ENCODE measurements around the gene MYO18B. TPM values are rescaled to one million over a fixed set of nuclear protein-coding genes. Genes with fewer than 3 reads are reported as not detected.

Gene MYO18B
- total RNA-seq, 1 experiment from 2014 or later = 0.05 TPM

GRCh38 chr22:25853501-25854284 is 111.7 kb downstream of the MYO18B start:
- no peaks in the 10 kb centered on the region for H3K4me1 ChIP-seq (ENCODE audit: control insufficient read depth in 1 of 2, insufficient read depth in 2 of 2, low read length in 2 of 2)
- ATAC-seq = peak; percentile 59; the same call in 1 of the 2 replicates
- no peaks in the 10 kb centered on the region for H4K20me1 ChIP-seq (ENCODE audit: insufficient read depth)
- H3K27ac ChIP-seq (ENCODE audit: low read depth, low read length) = no peak overlapping the region
- ChIA-PET RAD21 (ENCODE audit: low non-redundant PET in 1 of 2, low total read pairs in 2 of 2, uncharacterized antibody in 2 of 2, unreplicated experiment in 2 of 2) (no interaction called here), POLR2A (no interaction called here), CTCF (interaction anchor here (1.3 to 1.8 kb wide), 4 partner anchors 15 to 477 kb away, joined by 3 to 6 read pairs (median 4); no protein-coding TSS in a partner anchor)
- intact Hi-C loops (cut with micrococcal nuclease) = loop anchor here (5.0 kb wide), 1 partner anchor 479 kb away; no protein-coding TSS in a partner anchor
- peak; percentile 6 for DNase-seq (ENCODE audit: low read depth, low spot score)
- no TSS peak for BruUV-seq (replicated peaks)
- no peaks in the 10 kb centered on the region for H3K36me3 ChIP-seq (ENCODE audit: control insufficient read depth in 1 of 2, insufficient read depth in 2 of 2, low read length in 2 of 2)
- H3K9me3 ChIP-seq (ENCODE audit: control insufficient read depth in 1 of 2, insufficient read depth in 1 of 2, low read depth in 1 of 2, low read length in 2 of 2) = no peaks in the 10 kb centered on the region
- no peak overlapping the region for H3K4me2 ChIP-seq (ENCODE audit: low read length)
- TF ChIP-seq JUND (IDR thresholded peaks at IDR 0.05) (no peak), CTCF (IDR thresholded peaks at IDR 0.05 in 2 of 3, conservative IDR thresholded peaks at IDR 0.05 in 1 of 3; ENCODE audit: borderline replicate concordance in 1 of 3, insufficient read depth in 1 of 3, low read depth in 2 of 3, low read length in 2 of 3) (peak in 2 of 3 experiments; percentile 56 to 65; a peak in 4 of 6 replicates)
- no peaks in the 10 kb centered on the region for H3K9me2 ChIP-seq (ENCODE audit: insufficient read depth)
- no peaks in the 10 kb centered on the region for H3K79me2 ChIP-seq (ENCODE audit: insufficient read depth, low read length)
- H3K27me3 ChIP-seq (ENCODE audit: insufficient read depth, low read length) = peaks cover 32% of the 10 kb centered on the region
- no peak overlapping the region for H3K4me3 ChIP-seq (replicated peaks in 1 of 2; ENCODE audit: low read depth in 1 of 2, low read length in 2 of 2)
- no peak overlapping the region for H2AFZ ChIP-seq (ENCODE audit: low read depth, low read length, poor library complexity, severe bottlenecking)
- H3K9ac ChIP-seq (ENCODE audit: low read length) = no peak overlapping the region

DNA sequence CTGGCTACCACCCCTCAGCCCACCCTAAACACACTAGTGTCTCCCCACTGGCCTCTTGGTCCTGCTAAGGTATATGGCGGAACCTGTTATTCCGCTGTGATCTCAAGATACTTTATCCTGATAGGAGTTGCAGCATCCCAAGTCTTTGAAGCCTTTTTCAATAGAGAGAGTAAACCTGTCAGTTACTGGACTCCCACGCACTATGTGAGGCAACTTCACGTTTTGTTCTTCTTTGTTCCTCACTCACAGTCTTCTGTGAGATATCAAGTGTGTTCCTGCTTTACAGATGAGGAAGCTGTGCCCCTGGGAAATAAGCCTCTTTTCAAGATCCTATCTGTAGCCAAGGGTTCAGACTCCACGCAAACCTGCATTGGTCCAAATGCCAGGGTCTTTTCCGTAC is 127.8 kb downstream of the MYO18B start:
- DNase-seq (ENCODE audit: low read depth, low spot score) (no peak), ATAC-seq (no peak)
- Histone ChIP-seq H3K36me3 (ENCODE audit: control insufficient read depth in 1 of 2, insufficient read depth in 2 of 2, low read length in 2 of 2) (no peaks in the 10 kb centered on the region), H2AFZ (ENCODE audit: low read depth, low read length, poor library complexity, severe bottlenecking) (no peak overlapping the region), H3K27ac (ENCODE audit: low read depth, low read length) (no peak overlapping the region), H3K9me3 (ENCODE audit: control insufficient read depth in 1 of 2, insufficient read depth in 1 of 2, low read depth in 1 of 2, low read length in 2 of 2) (no peaks in the 10 kb centered on the region), H4K20me1 (ENCODE audit: insufficient read depth) (no peaks in the 10 kb centered on the region), H3K4me1 (ENCODE audit: control insufficient read depth in 1 of 2, insufficient read depth in 2 of 2, low read length in 2 of 2) (no peaks in the 10 kb centered on the region), H3K9ac (ENCODE audit: low read length) (no peak overlapping the region), H3K9me2 (ENCODE audit: insufficient read depth) (no peaks in the 10 kb centered on the region), H3K4me2 (ENCODE audit: low read length) (no peak overlapping the region), H3K27me3 (ENCODE audit: insufficient read depth, low read length) (peaks cover 63% of the 10 kb centered on the region), H3K79me2 (ENCODE audit: insufficient read depth, low read length) (no peaks in the 10 kb centered on the region), H3K4me3 (replicated peaks in 1 of 2; ENCODE audit: low read depth in 1 of 2, low read length in 2 of 2) (no peak overlapping the region)
- ChIA-PET CTCF (interaction anchor here (1.4 kb wide), 1 partner anchor 34 kb away, joined by 3 read pairs; no protein-coding TSS in a partner anchor), RAD21 (ENCODE audit: low non-redundant PET in 1 of 2, low total read pairs in 2 of 2, uncharacterized antibody in 2 of 2, unreplicated experiment in 2 of 2) (no interaction called here), POLR2A (no interaction called here)
- intact Hi-C loops (cut with micrococcal nuclease) = no loop called here
- no TSS peak for BruUV-seq (replicated peaks)
- TF ChIP-seq EZH2 (IDR thresholded peaks at IDR 0.05) (no peak), EZH2phosphoT487 (IDR thresholded peaks at IDR 0.05; ENCODE audit: borderline replicate concordance) (no peak), RAD21 (IDR thresholded peaks at IDR 0.05; ENCODE audit: low read depth) (no peak), SRF (IDR thresholded peaks at IDR 0.05; ENCODE audit: low read depth) (no peak), REST (IDR thresholded peaks at IDR 0.05; ENCODE audit: low read depth) (no peak), ZFX (IDR thresholded peaks at IDR 0.05) (no peak), SIN3A (IDR thresholded peaks at IDR 0.05; ENCODE audit: low read depth) (no peak), JUND (IDR thresholded peaks at IDR 0.05) (no peak), SP1 (IDR thresholded peaks at IDR 0.05; ENCODE audit: low read depth) (no peak)
- TF ChIP-seq, protein P1, sequence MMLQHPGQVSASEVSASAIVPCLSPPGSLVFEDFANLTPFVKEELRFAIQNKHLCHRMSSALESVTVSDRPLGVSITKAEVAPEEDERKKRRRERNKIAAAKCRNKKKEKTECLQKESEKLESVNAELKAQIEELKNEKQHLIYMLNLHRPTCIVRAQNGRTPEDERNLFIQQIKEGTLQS (IDR thresholded peaks at IDR 0.05) = no peak
